ENCODE data around the gene CKMT1B.
"Not testable (repeated sequence)": the region's sequence is repeated elsewhere in the genome, so short reads cannot be mapped to it uniquely, and the experiment has no call there.

CKMT1B gene

GRCh38 chr15:43593328-43594190 is at the start of gene CKMT1B:
Gene CKMT1B, plus strand, starts transcription at chr15:43594027. Its CDS starts 192 bp downstream, at chr15:43594219.
- intact Hi-C loops (cut with DNase I); DNase-seq: not testable (repeated sequence)

DNA sequence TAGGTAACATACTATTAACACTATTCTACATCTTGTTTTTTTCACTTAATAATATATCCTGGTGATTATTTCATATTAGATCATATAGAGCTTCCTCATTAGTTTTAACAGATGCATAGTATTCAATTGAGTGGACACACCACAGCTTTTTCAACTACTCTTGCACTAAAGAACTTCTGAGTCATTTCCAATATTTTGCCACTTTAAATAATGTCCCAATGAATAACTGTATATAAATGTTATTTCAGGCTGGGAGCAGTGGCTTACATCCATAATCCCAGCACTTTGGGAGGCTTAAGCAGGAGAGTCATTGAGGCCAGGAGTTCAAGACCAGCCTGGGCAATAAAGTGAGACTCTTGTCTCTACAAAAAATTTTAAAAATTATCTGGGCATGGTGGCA is 49.6 kb upstream of the CKMT1B start:
- intact Hi-C loops (cut with DNase I), result no loop called here

GRCh38 chr15:43545426-43545825 is 48.4 kb upstream of the CKMT1B start:
- intact Hi-C loops (cut with DNase I), result no loop called here
- no peak for DNase-seq

More for the DNA sequence above, 49.6 kb upstream of the CKMT1B start:
- no peak for DNase-seq

GRCh38 chr15:43547539-43547938 is 46.3 kb upstream of the CKMT1B start:
- intact Hi-C loops (cut with DNase I), result no loop called here
- no peak for DNase-seq

DNA sequence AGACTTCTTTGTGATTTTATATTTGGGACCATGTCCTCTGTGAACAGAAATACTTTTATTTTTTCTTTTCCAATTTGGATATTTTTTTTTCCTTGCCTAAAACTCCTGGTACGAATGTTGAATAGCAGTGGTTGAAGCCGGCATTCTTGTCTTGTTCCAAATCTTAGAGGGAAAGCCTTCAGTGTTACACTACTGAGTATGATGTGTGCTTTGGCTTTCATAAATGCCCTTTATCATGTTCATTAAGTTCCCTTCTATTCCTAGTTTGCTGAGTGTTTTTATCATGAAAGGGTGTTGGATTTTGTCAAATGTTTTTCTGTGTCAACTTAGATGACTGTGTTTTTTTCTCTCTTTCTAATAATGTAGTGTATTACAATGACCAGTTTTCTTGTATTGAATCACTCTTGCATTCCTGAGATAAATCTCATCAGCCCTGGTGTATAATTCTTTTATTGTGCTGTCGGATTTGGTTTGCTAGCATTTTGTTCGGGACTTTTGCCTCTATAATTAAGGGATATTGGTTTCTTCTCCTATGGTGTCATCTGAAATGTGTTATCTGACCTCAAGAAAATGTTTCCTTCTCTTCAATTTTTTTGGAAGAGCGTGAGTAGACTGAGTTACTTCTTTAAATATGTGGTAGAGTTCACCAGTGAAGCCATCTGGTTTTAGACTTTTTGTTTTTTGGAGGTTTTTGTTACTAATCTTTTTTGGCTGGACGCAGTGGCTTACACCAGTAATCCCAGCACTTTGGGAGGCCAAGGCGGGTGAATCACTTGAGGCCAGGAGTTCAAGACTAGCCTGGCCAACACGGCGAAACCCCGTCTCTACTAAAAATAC is 43.1 kb upstream of the CKMT1B start:
- intact Hi-C loops (cut with DNase I), result no loop called here
- DNase-seq, result no peak

- no peak for DNase-seq
- intact Hi-C loops (cut with DNase I), result no loop called here
Measured at GRCh38 chr15:43552256-43552655, 41.6 kb upstream of the CKMT1B start.

DNA sequence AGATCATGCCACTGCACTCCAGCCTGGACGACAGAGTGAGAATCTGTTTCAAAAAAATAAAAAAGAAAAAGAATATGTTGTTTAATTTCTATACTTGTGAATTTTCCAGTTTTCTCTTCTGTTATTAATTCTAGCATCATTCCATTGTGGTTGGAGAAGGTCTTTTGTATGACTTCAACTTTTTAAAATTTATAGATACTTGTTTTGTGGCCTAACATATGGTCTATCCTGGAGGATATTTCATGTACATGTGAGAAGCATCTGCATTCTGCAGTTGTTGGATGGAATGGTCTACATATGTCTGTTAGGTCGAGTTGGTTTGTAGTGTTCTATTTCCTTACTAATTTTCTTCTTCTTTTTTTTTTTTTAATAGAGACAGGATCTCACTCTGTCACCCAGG is 40.8 kb upstream of the CKMT1B start:
- no peak for DNase-seq
- intact Hi-C loops (cut with DNase I), result no loop called here

DNA sequence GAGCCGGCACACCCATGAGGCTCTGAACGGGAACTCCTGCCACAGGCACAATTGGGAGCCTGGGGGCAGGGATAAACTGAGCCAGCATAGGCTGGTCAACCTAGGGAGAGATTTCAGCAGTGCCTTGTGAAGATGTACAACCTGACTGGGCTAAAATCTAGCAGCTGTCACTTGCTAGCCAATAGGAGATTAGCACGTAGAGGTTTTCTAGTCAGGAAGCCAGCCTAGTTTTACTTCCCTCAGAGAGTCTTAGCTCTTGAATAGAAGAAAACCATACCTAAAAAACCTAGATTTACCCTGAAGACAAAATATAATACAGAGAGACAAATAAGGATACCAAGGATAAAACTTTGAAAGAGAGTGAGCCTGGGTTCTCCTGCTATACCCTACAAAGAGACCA is 31.1 kb upstream of the CKMT1B start:
- intact Hi-C loops (cut with DNase I); DNase-seq: not testable (repeated sequence)

DNA sequence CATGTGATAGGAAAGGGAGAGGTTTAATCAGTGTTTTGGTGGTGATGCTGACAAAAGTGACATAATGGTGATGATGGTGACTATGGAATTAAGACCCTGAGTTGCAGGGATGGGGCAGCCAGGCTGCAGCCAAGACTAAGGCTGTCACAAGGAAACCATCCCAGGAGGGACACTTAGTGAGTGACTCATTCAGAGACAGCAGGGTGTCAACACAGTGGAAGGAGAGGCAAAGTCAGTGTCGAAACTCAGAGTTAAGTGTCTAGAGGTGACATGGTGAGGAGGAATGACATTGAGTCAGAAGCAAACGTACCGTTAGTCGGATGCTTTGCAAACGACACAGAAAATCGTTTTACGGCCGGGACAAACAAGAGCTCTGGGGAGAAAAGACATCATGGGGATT is 30.0 kb upstream of the CKMT1B start:
- intact Hi-C loops (cut with DNase I); DNase-seq: not testable (repeated sequence)

GRCh38 chr15:43566615-43567014 is 27.2 kb upstream of the CKMT1B start:
- intact Hi-C loops (cut with DNase I); DNase-seq: not testable (repeated sequence)

GRCh38 chr15:43574607-43575006 is 19.2 kb upstream of the CKMT1B start:
- DNase-seq; intact Hi-C loops (cut with DNase I): not testable (repeated sequence)

GRCh38 chr15:43589778-43590466 is 3.9 kb upstream of the CKMT1B start, which contains the start of gene PPIP5K1:
Gene PPIP5K1, minus strand, starts transcription at chr15:43590208. Its CDS starts 5,704 bp downstream, at chr15:43584504.
- DNase-seq; intact Hi-C loops (cut with DNase I): not testable (repeated sequence)

DNA sequence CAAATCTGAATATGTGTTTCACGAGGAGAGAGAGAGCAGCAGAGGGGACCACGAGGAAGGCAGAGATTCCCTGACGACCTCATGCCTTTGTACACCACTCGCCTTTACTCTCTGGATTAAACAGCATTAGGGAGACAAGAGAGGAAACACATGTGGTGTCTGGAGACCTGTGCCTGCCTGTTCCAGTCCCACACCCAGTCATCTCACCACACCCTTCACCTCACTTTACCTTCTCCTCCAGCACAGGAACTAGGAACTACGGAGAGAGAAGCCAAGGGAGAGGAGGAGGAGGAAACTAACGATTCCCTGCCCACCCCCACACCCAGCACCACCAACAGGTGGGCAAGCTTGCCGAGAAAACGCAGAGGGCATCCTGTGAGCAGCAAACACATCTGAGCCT is 986 bp upstream of the CKMT1B start:
- intact Hi-C loops (cut with DNase I), result not testable (repeated sequence)
- DNase-seq, result peak in 1 of 42 donors; percentile 12

DNA sequence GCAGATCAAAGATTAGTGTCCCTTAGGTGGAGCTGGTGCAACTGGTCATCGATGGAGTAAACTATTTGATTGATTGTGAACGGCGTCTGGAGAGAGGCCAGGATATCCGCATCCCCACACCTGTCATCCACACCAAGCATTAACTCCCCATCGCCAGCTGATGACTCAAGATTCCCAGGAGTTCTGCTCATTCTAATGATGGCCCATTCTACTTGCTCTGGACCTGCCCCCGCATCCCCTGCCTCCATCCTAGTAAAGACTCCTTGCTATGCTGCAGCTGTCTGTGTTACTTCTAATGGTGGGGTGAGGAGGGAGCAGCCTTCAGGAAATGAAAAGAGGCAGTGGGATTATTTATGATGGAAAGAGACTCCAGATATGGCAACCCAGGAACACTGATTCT is 5.3 kb downstream of the CKMT1B start:
- peak in 33 of 42 donors; percentile 5 to 71 (median 32) for DNase-seq
- intact Hi-C loops (cut with DNase I), result not testable (repeated sequence)

GRCh38 chr15:43600200-43600599 is 6.4 kb downstream of the CKMT1B start:
- intact Hi-C loops (cut with DNase I); DNase-seq: not testable (repeated sequence)

DNA sequence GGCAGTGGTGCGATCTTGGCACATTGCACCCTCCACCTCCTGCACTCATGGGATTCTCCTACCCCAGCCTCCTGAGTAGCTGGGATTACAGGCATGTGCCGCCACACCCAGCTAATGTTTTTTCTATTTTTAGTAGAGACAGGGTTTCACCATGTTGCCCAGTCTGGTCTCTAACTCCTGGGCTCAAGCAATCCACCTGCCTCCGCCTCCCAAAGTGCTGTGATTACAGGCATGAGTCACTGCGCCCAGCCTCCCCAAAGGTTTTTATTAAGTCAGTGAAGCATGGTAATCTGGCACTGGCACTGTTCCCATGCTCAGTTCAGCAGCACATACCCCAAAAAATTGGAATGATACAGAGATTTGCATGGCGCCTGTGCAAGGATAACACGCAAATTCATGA is 8.4 kb downstream of the CKMT1B start:
- DNase-seq, result peak; percentile 30 to 90 (median 66)
- intact Hi-C loops (cut with DNase I), result not testable (repeated sequence)

DNA sequence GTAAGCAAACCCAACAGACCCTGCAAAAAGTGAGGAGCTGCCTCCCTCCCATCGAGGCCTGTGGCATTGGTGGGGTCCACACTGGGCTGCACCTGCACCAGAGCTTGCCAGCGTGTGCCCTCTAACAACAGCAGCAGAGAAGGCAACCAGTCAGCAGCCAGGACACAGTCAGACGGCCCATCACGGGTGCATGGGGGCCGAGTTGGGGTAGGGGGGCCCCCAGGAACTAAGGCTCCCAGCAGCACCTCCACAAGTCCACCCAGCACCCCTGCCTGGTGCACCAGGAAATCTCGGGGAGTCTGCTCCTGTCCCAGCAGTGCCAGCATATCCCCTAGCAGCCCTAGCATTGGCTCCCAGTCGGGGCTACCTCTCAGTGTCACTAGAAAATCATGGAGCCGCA is 23.9 kb downstream of the CKMT1B start:
- DNase-seq; intact Hi-C loops (cut with DNase I): not testable (repeated sequence)

DNA sequence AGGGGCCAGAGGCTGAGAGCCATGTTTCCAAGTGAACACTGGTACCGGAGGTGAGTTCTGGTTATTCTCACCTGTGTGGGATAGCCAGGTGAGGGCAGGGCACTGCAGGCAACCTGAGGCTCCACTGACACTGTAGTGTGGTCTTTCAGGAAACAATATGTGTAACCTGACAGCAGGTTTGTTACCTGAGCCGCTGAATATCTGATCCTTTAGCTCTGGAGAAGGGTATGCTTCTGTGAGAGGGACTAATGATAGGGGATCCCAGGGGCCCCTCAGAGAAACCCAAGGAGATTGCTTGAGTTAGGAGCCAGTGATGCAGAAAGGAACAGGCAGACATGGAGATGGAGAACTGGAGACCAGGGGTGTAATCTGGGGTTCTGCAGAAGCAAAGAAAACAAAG is 24.9 kb downstream of the CKMT1B start, which contains the start of gene STRC:
TSS of gene STRC (minus strand) at position 101 of the 400 bp plus-strand sequence. CDS start at position 23, 78 bp downstream.
- intact Hi-C loops (cut with DNase I); DNase-seq: not testable (repeated sequence)
